IMR-90 (cell line): ENCODE results near the gene TBC1D1. TPM values are rescaled to one million over a fixed set of nuclear protein-coding genes. Genes with fewer than 3 reads are reported as not detected.

ENCODE experiments used
- ATAC-seq: fragments of 200-7000 bp; cut with Tn5 transposase; 2 replicates; pipeline ENCODE4 v1.9.1; 2020; ENCODE audit warnings: low read depth, mild to moderate bottlenecking, moderate library complexity
- BruUV-seq: library from RNA; stranded (reverse); fragments of 400-500 nt; replicated peaks from 2 replicates; lab custom pipeline; 2021; lab: Mats Ljungman, UMichigan
- CTCF ChIA-PET: fragments of 300-600 bp; formaldehyde crosslinking; extraction: SDS; loops from one replicate; lab custom pipeline; 2021; ENCODE audit warnings: antibody characterized with exemption; lab: Yijun Ruan, JAX
- POLR2A ChIA-PET: fragments of 300-600 bp; sonication (Branson Sonifier 250); formaldehyde crosslinking; loops from one replicate; lab custom pipeline; 2022; ENCODE audit warnings: antibody characterized with exemption; ENCODE audit not compliant: unreplicated experiment; lab: Charles Lee
- DNase-seq: peaks from one replicate; pipeline ENCODE4 v3.0.0; 2013
- H2AFZ ChIP-seq: replicated peaks from 2 replicates; pipeline ENCODE3; 2013; ENCODE audit warnings: low read length, mild to moderate bottlenecking; ENCODE audit not compliant: poor library complexity
- H2AK5ac ChIP-seq: 2 replicates; pipeline ENCODE4 v1.6.1; 2013; ENCODE audit warnings: low read depth, low read length, inconsistent platforms
- H2AK9ac ChIP-seq: replicated peaks from 2 replicates; pipeline ENCODE3; 2013; ENCODE audit warnings: mild to moderate bottlenecking, low read depth, low read length, moderate library complexity; ENCODE audit not compliant: poor library complexity
- H2BK120ac ChIP-seq: 2 replicates; pipeline ENCODE4 v1.6.1; 2013; ENCODE audit warnings: low read depth, low read length, inconsistent platforms
- H2BK15ac ChIP-seq: 3 replicates; pipeline ENCODE4 v1.6.1; 2013; ENCODE audit warnings: low read depth, low read length, inconsistent platforms
- H2BK20ac ChIP-seq: 2 replicates; pipeline ENCODE4 v1.6.1; 2013; ENCODE audit warnings: low read depth, mild to moderate bottlenecking, inconsistent platforms, low read length, moderate library complexity
- H2BK5ac ChIP-seq: 2 replicates; pipeline ENCODE4 v1.6.1; 2013; ENCODE audit warnings: mild to moderate bottlenecking, low read depth, low read length, inconsistent platforms; ENCODE audit not compliant: poor library complexity, severe bottlenecking
- H3K14ac ChIP-seq: replicated peaks from 2 replicates; pipeline ENCODE4 v1.6.1; 2013; ENCODE audit warnings: low read depth, low read length, inconsistent platforms
- H3K18ac ChIP-seq: 2 replicates; pipeline ENCODE4 v1.6.1; 2013; ENCODE audit warnings: low read depth, low read length, control low read depth
- H3K23ac ChIP-seq: 2 replicates; pipeline ENCODE4 v1.6.1; 2013; ENCODE audit warnings: low read depth, low read length, inconsistent platforms
- H3K27ac ChIP-seq: 2 replicates; pipeline ENCODE4 v1.5.1; 2013; ENCODE audit warnings: mild to moderate bottlenecking, control low read depth, low read length; ENCODE audit not compliant: insufficient read depth
- H3K27me3 ChIP-seq: 2 replicates; pipeline ENCODE4 v1.6.1; 2013; ENCODE audit warnings: low read length; ENCODE audit not compliant: control insufficient read depth, insufficient read depth
- H3K36me3 ChIP-seq: 2 replicates; pipeline ENCODE4 v1.6.1; 2013; ENCODE audit warnings: low read length, mixed read lengths; ENCODE audit not compliant: control insufficient read depth, insufficient read depth
- H3K4ac ChIP-seq: 2 replicates; pipeline ENCODE4 v1.6.1; 2013; ENCODE audit warnings: low read depth, low read length, inconsistent platforms
- H3K4me1 ChIP-seq: 2 replicates; pipeline ENCODE4 v1.6.1; 2013; ENCODE audit warnings: low read length, mixed read lengths; ENCODE audit not compliant: control insufficient read depth, insufficient read depth
- H3K4me2 ChIP-seq: 2 replicates; pipeline ENCODE4 v1.6.1; 2013; ENCODE audit warnings: low read depth, mild to moderate bottlenecking, control low read depth, low read length, moderate library complexity
- H3K4me3 ChIP-seq: 2 replicates; pipeline ENCODE4 v1.5.1; 2013; ENCODE audit warnings: low read depth, mild to moderate bottlenecking, control low read depth, low read length, moderate library complexity; ENCODE audit not compliant: insufficient read depth
- H3K56ac ChIP-seq: 2 replicates; pipeline ENCODE4 v1.6.1; 2013; ENCODE audit warnings: low read length, inconsistent platforms; ENCODE audit not compliant: insufficient read depth; ENCODE audit errors: extremely low read depth
- H3K79me1 ChIP-seq, 2 experiments: 2 replicates each; pipeline ENCODE4 v1.6.1; 2013; ENCODE audit warnings: low read length in 2 of 2, inconsistent platforms in 1 of 2, low read depth in 1 of 2
- H3K9ac ChIP-seq: 2 replicates; pipeline ENCODE4 v1.6.1; 2013; ENCODE audit warnings: low read depth, low read length, control low read depth
- H3K9me1 ChIP-seq: 2 replicates; pipeline ENCODE4 v1.6.1; 2013; ENCODE audit warnings: low read length, inconsistent platforms; ENCODE audit not compliant: insufficient read depth
- H3K9me3 ChIP-seq: 2 replicates; pipeline ENCODE4 v1.6.1; 2013; ENCODE audit warnings: low read length; ENCODE audit not compliant: control insufficient read depth, insufficient read depth
- H4K20me1 ChIP-seq: 2 replicates; pipeline ENCODE4 v1.6.1; 2013; ENCODE audit warnings: low read length, inconsistent platforms; ENCODE audit not compliant: insufficient read depth
- H4K5ac ChIP-seq: 2 replicates; pipeline ENCODE4 v1.6.1; 2013; ENCODE audit warnings: mild to moderate bottlenecking, low read depth, low read length, control low read depth
- H4K8ac ChIP-seq, 2 experiments: 2 replicates each; pipeline ENCODE4 v1.6.1; 2013; ENCODE audit warnings: low read depth in 2 of 2, low read length in 2 of 2, control low read depth in 1 of 2, inconsistent platforms in 1 of 2
- H4K91ac ChIP-seq: 2 replicates; pipeline ENCODE4 v1.6.1; 2013; ENCODE audit warnings: low read depth, low read length, inconsistent platforms; ENCODE audit not compliant: insufficient read depth
- BHLHE40 ChIP-seq: fragments of 150-350 bp; IDR thresholded peaks from 2 replicates; pipeline ENCODE4 v1.6.1; 2016; ENCODE audit warnings: mild to moderate bottlenecking, low read depth, low read length
- CEBPB ChIP-seq: IDR thresholded peaks from 2 replicates; pipeline ENCODE4 v1.6.1; 2012; ENCODE audit warnings: low read depth, low read length, improper control_type of control experiment
- CHD1 ChIP-seq: IDR thresholded peaks from 2 replicates; pipeline ENCODE4 v1.6.1; 2012; ENCODE audit warnings: low read depth, low read length, improper control_type of control experiment
- CTCF ChIP-seq: conservative IDR thresholded peaks from 2 replicates; pipeline ENCODE4 v1.5.1; 2012; ENCODE audit warnings: mild to moderate bottlenecking, low read depth, low read length, improper control_type of control experiment
- ELK1 ChIP-seq: fragments of 150-350 bp; IDR thresholded peaks from 2 replicates; pipeline ENCODE4 v1.6.1; 2016; ENCODE audit warnings: low read depth, mild to moderate bottlenecking, low read length, moderate library complexity, borderline replicate concordance
- FOS ChIP-seq: fragments of 150-350 bp; IDR thresholded peaks from 2 replicates; pipeline ENCODE4 v1.6.1; 2016; ENCODE audit warnings: low read depth, low read length
- MAFK ChIP-seq: IDR thresholded peaks from 2 replicates; pipeline ENCODE4 v1.6.1; 2012; ENCODE audit warnings: low read depth, low read length, improper control_type of control experiment
- MAZ ChIP-seq: IDR thresholded peaks from 2 replicates; pipeline ENCODE4 v1.6.1; 2012; ENCODE audit warnings: low read depth, mild to moderate bottlenecking, low read length, improper control_type of control experiment, moderate library complexity, borderline replicate concordance
- MXI1 ChIP-seq: IDR thresholded peaks from 2 replicates; pipeline ENCODE4 v1.6.1; 2012; ENCODE audit warnings: low read depth, mild to moderate bottlenecking, low read length, moderate library complexity, borderline replicate concordance
- NFE2L2 ChIP-seq: fragments of 150-350 bp; IDR thresholded peaks from 2 replicates; pipeline ENCODE4 v1.6.1; 2016; ENCODE audit warnings: low read depth, mild to moderate bottlenecking, low read length
- POLR2A ChIP-seq: IDR thresholded peaks from 2 replicates; pipeline ENCODE4 v1.6.1; 2012; ENCODE audit warnings: mild to moderate bottlenecking, low read depth, low read length
- RAD21 ChIP-seq: IDR thresholded peaks from 2 replicates; pipeline ENCODE4 v1.6.1; 2012; ENCODE audit warnings: low read length, improper control_type of control experiment
- RCOR1 ChIP-seq: IDR thresholded peaks from 2 replicates; pipeline ENCODE4 v1.6.1; 2012; ENCODE audit warnings: mild to moderate bottlenecking, low read length, improper control_type of control experiment; ENCODE audit not compliant: insufficient replicate concordance
- RFX5 ChIP-seq: IDR thresholded peaks from 2 replicates; pipeline ENCODE4 v1.8.0; 2012; ENCODE audit warnings: low read depth, mild to moderate bottlenecking, low read length, moderate library complexity
- SMC3 ChIP-seq: fragments of 150-350 bp; IDR thresholded peaks from 2 replicates; pipeline ENCODE4 v1.6.1; 2016; ENCODE audit warnings: low read depth, mild to moderate bottlenecking, antibody characterized with exemption, low read length, moderate library complexity
- USF2 ChIP-seq: fragments of 150-350 bp; IDR thresholded peaks from 2 replicates; pipeline ENCODE4 v1.6.1; 2017; ENCODE audit warnings: mild to moderate bottlenecking, antibody characterized with exemption, low read length, low read depth
- WGBS, 2 experiments: methylation state at CpG; one replicate each; pipeline versions ENCODE4 v1.1.5 to v1.1.7; 2013; ENCODE audit warnings: missing lambda C conversion rate in 2 of 2; ENCODE audit not compliant: insufficient read length in 1 of 2; ENCODE audit errors: extremely low coverage in 2 of 2; 5-methylcytosine and 5-hydroxymethylcytosine counted together
- dilution Hi-C: fragments of 300-500 bp; cut with HindIII; formaldehyde crosslinking; loops from one replicate; pipeline ENCODE4 v1.14.3; 2018; ENCODE audit warnings: low sequenced_read_pairs; ENCODE audit not compliant: unreplicated experiment
- in situ Hi-C: fragments of 300-500 bp; cut with MboI; formaldehyde crosslinking; loops from 3 replicates; pipeline ENCODE4 v1.14.3; 2019; ENCODE audit warnings: low sequenced_read_pairs, inconsistent platforms, mixed read lengths
- intact Hi-C: fragments of 100-400 bp; cut with micrococcal nuclease; formaldehyde crosslinking; loops from 2 replicates; pipeline ENCODE4 v1.10.0; 2022
- polyA plus RNA-seq, 3 experiments: library from polyadenylated mRNA; depleted of rRNA; stranded (reverse); fragments of >200 nt; gene quantifications; 2 replicates each; pipeline ENCODE4 v1.2.3, GENCODE V29; 2012; ENCODE audit warnings: low replicate concordance in 1 of 3
- total RNA-seq: library from RNA; depleted of rRNA; stranded (reverse); fragments of >200 nt; gene quantifications from 2 replicates; pipeline ENCODE4 v1.2.3, GENCODE V29; 2012

TBC1D1 gene
- total and polyA plus RNA-seq, 2 of the 4 experiments (the other 2 are of a cell fraction) = 42.4 to 104 TPM

- TF ChIP-seq POLR2A = no peak
- TF ChIP-seq NFE2L2 = no peak
- TF ChIP-seq ELK1 = no peak
- no peak for TF ChIP-seq MAFK
- no peak for TF ChIP-seq RCOR1
- TF ChIP-seq CEBPB = no peak
- no peak for TF ChIP-seq RFX5
- TF ChIP-seq USF2 = no peak
- TF ChIP-seq RAD21 = no peak
- TF ChIP-seq BHLHE40 = no peak
- no peak for TF ChIP-seq MXI1
- TF ChIP-seq SMC3 = no peak
- TF ChIP-seq CTCF = no peak
- no peak for TF ChIP-seq CHD1
- TF ChIP-seq FOS = no peak
- no peak for TF ChIP-seq MAZ
- CTCF ChIA-PET = interaction anchor here (0.6 to 1.6 kb wide), 2 partner anchors 494 to 549 kb away, joined by 3 to 4 read pairs; no protein-coding TSS in a partner anchor
- intact Hi-C loops = loop anchor here (10.0 kb wide), 1 partner anchor 674 kb away; the partner anchor contains the start of gene TLR6
Measured at GRCh38 chr4:38181286-38181685, 290.4 kb downstream of the TBC1D1 start.

More at GRCh38 chr4:38181286-38181685, 290.4 kb downstream of the TBC1D1 start:
- H4K5ac ChIP-seq = no peak overlapping the region
- H2BK5ac ChIP-seq = no peak overlapping the region
- H3K27ac ChIP-seq = no peak overlapping the region
- no peaks in the 10 kb centered on the region for H3K36me3 ChIP-seq
- H3K14ac ChIP-seq = no peak overlapping the region
- H2BK15ac ChIP-seq = no peak overlapping the region
- H3K9me3 ChIP-seq = no peaks in the 10 kb centered on the region
- H3K9me1 ChIP-seq = no peaks in the 10 kb centered on the region
- H3K4me3 ChIP-seq = no peak overlapping the region
- no peak overlapping the region for H3K18ac ChIP-seq
- H3K79me1 ChIP-seq = no peaks in the 10 kb centered on the region
- no peak overlapping the region for H3K23ac ChIP-seq
- no peak overlapping the region for H4K8ac ChIP-seq
- H2AFZ ChIP-seq = no peak overlapping the region
- H3K56ac ChIP-seq = no peak overlapping the region
- no peak overlapping the region for H2AK9ac ChIP-seq
- no peak overlapping the region; the same call in 1 of the 2 replicates for H2BK120ac ChIP-seq
- no peaks in the 10 kb centered on the region for H4K20me1 ChIP-seq
- no peak for ATAC-seq
- no peak overlapping the region for H3K9ac ChIP-seq
- POLR2A ChIA-PET = no interaction called here
- no CpG with 5 or more reads among the region's 3 CpGs for WGBS, 2 experiments
- H3K4me2 ChIP-seq = no peak overlapping the region
- DNase-seq = no peak
- no peak overlapping the region for H2AK5ac ChIP-seq
- no peaks in the 10 kb centered on the region for H3K27me3 ChIP-seq
- no peak overlapping the region for H4K91ac ChIP-seq
- BruUV-seq = no TSS peak
- dilution Hi-C loops (no loop called here), in situ Hi-C loops (loop anchor here (5.0 kb wide), 1 partner anchor 551 kb away; no protein-coding TSS in a partner anchor)
- H3K4ac ChIP-seq = no peak overlapping the region
- H3K4me1 ChIP-seq = peaks cover 12% of the 10 kb centered on the region
- H2BK20ac ChIP-seq = no peak overlapping the region
